Osteocyte (in vitro differentiated cells): ENCODE data around the gene FNBP1L. TPM values are rescaled to one million over a fixed set of nuclear protein-coding genes. Genes with fewer than 3 reads are reported as not detected.
"Not testable (repeated sequence)": the region's sequence is repeated elsewhere in the genome, so short reads cannot be mapped to it uniquely, and the experiment has no call there.

Source experiments
- DNase-seq: peaks from one replicate; pipeline ENCODE4 v3.0.0; 2021; ENCODE audit warnings: mixed read lengths; ENCODE audit not compliant: unreplicated experiment; ENCODE audit errors: extremely low spot score
- H3K27ac Mint-ChIP-seq: one replicate; pipeline ENCODE4 v1.8.0; 2021; ENCODE audit warnings: mild to moderate bottlenecking, mixed read lengths; ENCODE audit not compliant: unreplicated experiment
- H3K27me3 Mint-ChIP-seq: one replicate; pipeline ENCODE4 v1.8.0; 2021; ENCODE audit warnings: mixed read lengths; ENCODE audit not compliant: unreplicated experiment
- H3K36me3 Mint-ChIP-seq: one replicate; pipeline ENCODE4 v1.8.0; 2021; ENCODE audit warnings: mixed read lengths; ENCODE audit not compliant: unreplicated experiment
- H3K4me1 Mint-ChIP-seq: one replicate; pipeline ENCODE4 v1.8.0; 2021; ENCODE audit warnings: mixed read lengths; ENCODE audit not compliant: unreplicated experiment
- H3K4me3 Mint-ChIP-seq: one replicate; pipeline ENCODE4 v1.8.0; 2021; ENCODE audit warnings: mild to moderate bottlenecking, moderate library complexity, mixed read lengths; ENCODE audit not compliant: unreplicated experiment
- H3K9me3 Mint-ChIP-seq: one replicate; pipeline ENCODE4 v1.8.0; 2021; ENCODE audit warnings: mixed read lengths; ENCODE audit not compliant: unreplicated experiment
- total RNA-seq: library from RNA; stranded (reverse); gene quantifications from 2 replicates; pipeline ENCODE4 v1.2.1, GENCODE V29; 2021
- TF ChIP-seq, protein P1 (sequence below): fragments of 200-600 bp; sonication (generic); IDR thresholded peaks from 2 replicates; pipeline ENCODE4 v1.5.0; 2021; ENCODE audit warnings: antibody characterized with exemption, mild to moderate bottlenecking, moderate library complexity

The FNBP1L gene
- total RNA-seq, 1 donor from 2014 or later = 63.3 TPM

DNA sequence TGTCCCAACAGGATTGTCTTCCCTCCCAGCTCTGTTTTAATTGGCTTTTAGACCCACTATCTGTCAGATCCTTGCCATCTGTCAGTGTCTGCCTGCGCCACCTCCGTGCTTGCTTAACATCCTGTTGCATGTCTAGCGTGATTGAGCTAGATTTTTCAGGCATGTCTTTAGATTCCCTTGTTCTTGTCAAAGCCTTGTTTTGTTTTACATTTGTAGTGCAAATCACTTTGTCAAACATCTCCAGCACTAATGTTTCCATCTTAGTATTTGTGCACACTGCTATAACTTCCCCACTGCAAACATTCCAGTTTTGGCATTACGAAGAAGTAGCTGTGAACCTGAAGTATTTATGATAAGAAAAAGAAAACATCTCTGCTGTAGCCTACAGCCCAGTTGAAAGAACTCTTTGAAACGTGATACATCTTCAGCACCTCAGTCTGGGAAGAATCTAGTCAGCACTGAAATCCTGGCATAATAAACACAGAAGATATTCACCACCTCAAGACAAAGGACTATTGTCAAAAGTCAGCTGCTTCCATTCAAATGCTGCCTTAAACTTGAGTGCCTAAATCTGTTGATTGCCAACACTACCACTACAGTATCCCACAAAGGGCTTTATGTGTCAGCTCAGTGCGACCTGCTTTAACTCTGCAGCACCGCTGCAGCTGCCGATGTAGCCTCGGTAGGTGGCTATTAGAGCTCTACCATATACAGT, 105.0 kb downstream of the FNBP1L start:
- Mint-ChIP-seq H3K27ac (peak overlapping the region; percentile 85), H3K27me3 (no peaks in the 10 kb centered on the region), H3K4me1 (peaks cover 50% of the 10 kb centered on the region), H3K9me3 (no peaks in the 10 kb centered on the region), H3K4me3 (peak overlapping the region; percentile 22), H3K36me3 (peaks cover 25% of the 10 kb centered on the region)
- DNase-seq = no peak
- TF ChIP-seq, protein P1, sequence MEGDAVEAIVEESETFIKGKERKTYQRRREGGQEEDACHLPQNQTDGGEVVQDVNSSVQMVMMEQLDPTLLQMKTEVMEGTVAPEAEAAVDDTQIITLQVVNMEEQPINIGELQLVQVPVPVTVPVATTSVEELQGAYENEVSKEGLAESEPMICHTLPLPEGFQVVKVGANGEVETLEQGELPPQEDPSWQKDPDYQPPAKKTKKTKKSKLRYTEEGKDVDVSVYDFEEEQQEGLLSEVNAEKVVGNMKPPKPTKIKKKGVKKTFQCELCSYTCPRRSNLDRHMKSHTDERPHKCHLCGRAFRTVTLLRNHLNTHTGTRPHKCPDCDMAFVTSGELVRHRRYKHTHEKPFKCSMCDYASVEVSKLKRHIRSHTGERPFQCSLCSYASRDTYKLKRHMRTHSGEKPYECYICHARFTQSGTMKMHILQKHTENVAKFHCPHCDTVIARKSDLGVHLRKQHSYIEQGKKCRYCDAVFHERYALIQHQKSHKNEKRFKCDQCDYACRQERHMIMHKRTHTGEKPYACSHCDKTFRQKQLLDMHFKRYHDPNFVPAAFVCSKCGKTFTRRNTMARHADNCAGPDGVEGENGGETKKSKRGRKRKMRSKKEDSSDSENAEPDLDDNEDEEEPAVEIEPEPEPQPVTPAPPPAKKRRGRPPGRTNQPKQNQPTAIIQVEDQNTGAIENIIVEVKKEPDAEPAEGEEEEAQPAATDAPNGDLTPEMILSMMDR = no peak

DNA sequence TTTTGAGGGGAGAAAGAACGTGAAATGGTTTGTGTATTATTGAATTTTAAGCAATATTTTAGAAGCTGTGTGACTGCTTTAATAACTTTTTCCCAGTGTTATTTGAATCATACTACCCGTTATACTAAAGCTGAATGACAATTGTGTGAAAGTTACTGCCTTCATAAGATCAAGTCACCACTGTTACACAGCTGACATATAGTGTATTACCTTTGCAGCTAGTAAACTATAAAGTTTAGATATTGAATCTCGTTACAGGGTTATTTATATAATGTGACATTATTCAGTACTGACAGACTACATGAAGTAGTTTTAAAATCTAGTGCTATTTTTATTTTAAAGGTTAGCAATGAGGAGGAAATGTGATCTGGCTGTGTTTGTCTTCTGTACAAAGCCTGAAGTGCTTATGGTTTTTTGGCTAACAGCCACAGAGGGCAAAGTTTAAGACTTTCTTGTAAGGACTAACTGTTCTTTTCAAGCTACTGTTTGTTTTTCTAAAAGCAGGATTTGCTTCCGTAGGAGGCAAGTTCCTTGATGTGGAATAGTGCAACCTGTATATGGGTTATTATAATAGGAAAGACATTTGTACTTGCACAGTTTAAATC, 106.1 kb downstream of the FNBP1L start:
- DNase-seq, H3K27me3 Mint-ChIP-seq, H3K9me3 Mint-ChIP-seq: not testable (repeated sequence)
- Mint-ChIP-seq H3K4me1 (peaks cover 51% of the 10 kb centered on the region), H3K36me3 (peaks cover 22% of the 10 kb centered on the region), H3K27ac (peak overlapping the region; percentile 85), H3K4me3 (peak overlapping the region; percentile 12)

DNA sequence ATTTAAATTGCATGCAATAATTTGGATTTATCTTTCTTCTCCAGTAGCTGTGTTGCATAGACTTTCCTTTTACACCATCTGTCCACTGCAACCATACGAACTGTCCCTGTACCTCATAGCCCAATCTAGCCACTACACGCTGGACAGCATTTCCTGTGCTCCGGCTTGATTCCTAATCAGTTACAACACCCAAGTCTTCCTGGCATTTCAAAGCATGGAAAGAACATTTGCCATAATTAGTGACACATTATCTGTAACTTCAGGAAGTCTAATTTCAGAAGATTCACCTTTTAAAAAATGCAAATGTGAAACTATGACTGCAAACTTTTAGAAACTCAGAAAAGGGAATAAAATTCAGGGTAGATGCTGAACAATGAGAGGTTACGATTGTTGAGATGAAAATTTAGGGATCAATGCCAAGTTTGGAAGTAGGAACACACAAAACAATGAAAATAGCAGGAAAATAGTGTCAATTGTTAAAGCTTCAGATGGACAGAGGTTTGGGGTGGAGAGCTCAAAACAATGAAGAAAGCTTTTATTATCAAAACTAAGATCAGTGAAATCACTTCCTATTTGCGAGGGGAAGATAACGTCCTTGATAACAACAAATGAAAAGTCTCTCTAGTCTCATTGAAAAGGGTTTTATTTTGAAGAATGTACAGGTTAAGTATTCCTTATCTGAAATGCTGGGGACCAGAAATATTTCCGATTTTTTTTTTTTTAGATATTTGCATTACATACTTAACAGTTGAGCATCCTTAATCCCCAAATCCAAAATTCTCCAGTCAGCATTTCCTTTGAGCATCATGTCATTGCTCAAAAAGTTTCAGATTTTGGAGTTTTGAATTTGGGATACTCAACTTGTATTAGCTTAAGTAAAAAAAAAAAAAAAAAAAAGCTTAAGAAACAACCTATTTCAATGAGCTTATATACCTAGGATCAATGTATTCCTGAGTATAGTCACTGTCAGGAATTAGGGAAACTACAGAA, 107.3 kb downstream of the FNBP1L start:
- Mint-ChIP-seq H3K36me3 (peaks cover 27% of the 10 kb centered on the region), H3K9me3 (peaks cover 6% of the 10 kb centered on the region), H3K27ac (peak overlapping the region; percentile 85), H3K4me3 (peak overlapping the region; percentile 23), H3K27me3 (no peaks in the 10 kb centered on the region), H3K4me1 (peaks cover 55% of the 10 kb centered on the region)
- TF ChIP-seq, protein P1 = no peak
- no peak for DNase-seq

DNA sequence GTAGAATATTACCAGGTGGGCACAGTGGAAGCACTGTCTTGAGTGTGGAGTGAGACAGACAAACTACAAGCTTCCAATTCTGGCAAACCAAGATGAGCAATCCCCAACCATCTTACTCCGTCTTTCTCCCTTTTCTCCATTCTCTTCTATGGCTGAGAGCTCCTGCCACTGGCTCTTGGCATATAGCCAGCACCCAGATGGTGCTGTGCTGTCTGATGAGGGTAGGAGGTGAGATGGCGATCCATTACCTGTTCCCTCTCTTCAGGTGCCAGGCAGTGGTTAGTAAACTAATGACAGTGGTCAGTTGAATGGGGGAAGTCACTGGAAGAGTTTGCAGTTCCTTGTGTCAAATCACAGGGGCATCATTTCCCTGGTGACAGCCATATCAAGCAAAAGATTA, 108.4 kb downstream of the FNBP1L start:
- Mint-ChIP-seq H3K4me1 (peaks cover 48% of the 10 kb centered on the region), H3K4me3 (no peak overlapping the region), H3K27me3 (no peaks in the 10 kb centered on the region), H3K9me3 (peaks cover 6% of the 10 kb centered on the region), H3K27ac (no peak overlapping the region), H3K36me3 (peaks cover 25% of the 10 kb centered on the region)
- no peak for DNase-seq
- TF ChIP-seq, protein P1 = no peak

DNA sequence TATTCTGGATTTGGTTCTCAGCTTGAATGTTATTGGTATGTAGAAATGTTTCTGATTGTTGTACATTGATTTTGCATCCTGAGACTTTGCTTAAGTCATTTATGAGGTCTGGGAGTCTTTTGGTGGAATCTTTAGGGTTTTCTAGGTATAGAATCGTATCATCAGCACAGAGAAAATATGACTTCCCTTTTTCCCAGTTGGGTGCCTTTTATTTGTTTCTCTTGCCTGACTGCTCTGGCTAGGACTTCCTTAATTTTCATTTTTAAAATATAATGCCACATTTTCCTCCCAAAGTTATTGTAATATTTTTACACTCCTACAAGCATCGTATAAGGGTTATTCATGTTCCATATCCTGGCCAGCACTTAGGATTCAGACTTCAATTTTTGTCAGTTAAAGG, 111.1 kb downstream of the FNBP1L start:
- Mint-ChIP-seq H3K36me3 (peaks cover 30% of the 10 kb centered on the region), H3K27ac (no peak overlapping the region)

More for the DNA sequence above, 111.1 kb downstream of the FNBP1L start:
- Mint-ChIP-seq H3K4me3 (no peak overlapping the region), H3K27me3 (no peaks in the 10 kb centered on the region), H3K4me1 (peaks cover 20% of the 10 kb centered on the region), H3K9me3 (peaks cover 6% of the 10 kb centered on the region)
- TF ChIP-seq, protein P1 = no peak
- no peak for DNase-seq
